ENCODE data around the gene B3GALT5. TPM values are rescaled to one million over a fixed set of nuclear protein-coding genes. Genes with fewer than 3 reads are reported as not detected.

B3GALT5 gene
- total RNA-seq, 1 donor from 2014 or later, result 2.5 TPM

DNA sequence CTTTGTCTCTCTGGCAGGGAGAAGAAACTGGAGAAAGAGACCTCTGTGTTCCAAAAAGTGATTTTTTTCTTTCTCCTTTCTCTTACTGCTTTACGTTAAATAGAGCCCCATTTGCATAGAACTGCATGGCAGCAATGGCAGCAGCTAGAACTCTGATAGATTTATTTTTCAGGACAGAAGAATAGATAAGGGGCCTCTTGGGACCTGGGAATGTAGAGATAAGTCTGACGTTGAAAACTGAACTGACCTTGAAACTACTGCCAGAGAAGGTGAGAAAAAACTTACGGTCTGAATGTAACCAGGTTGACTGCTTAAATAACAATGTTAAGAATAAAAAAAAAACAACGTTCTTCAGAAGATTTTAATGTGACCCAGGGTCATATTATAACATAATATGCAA, 25.4 kb upstream of the B3GALT5 start:
- DNase-seq (ENCODE audit: low read depth) (no peak), FAIRE-seq (no peak)
- Histone ChIP-seq H3K36me3 (ENCODE audit: insufficient read depth, low read length) (no peaks in the 10 kb centered on the region), H3K27ac (ENCODE audit: low read depth, low read length) (no peak overlapping the region), H3K4me1 (ENCODE audit: insufficient read depth, low read length) (no peaks in the 10 kb centered on the region), H3K79me2 (ENCODE audit: insufficient read depth, low read length) (no peaks in the 10 kb centered on the region), H3K4me3 (ENCODE audit: insufficient read depth, low read depth, low read length) (no peak overlapping the region), H3K9me3 (ENCODE audit: insufficient read depth, low read depth, low read length) (no peaks in the 10 kb centered on the region), H4K20me1 (ENCODE audit: insufficient read depth, low read length) (no peaks in the 10 kb centered on the region), H2AFZ (ENCODE audit: low read depth, low read length) (no peak overlapping the region), H3K4me2 (ENCODE audit: low read length) (no peak overlapping the region), H3K27me3 (ENCODE audit: insufficient read depth, low read length) (no peaks in the 10 kb centered on the region), H3K9ac (ENCODE audit: low read length) (no peak overlapping the region)
- Mint-ChIP-seq H3K9me3 (ENCODE audit: unreplicated experiment) (peaks cover 3% of the 10 kb centered on the region), H3K4me1 (ENCODE audit: low read depth, unreplicated experiment) (no peaks in the 10 kb centered on the region), H3K27ac (ENCODE audit: unreplicated experiment) (no peak overlapping the region), H3K36me3 (ENCODE audit: low read depth, unreplicated experiment) (no peaks in the 10 kb centered on the region), H3K4me3 (ENCODE audit: unreplicated experiment) (no peak overlapping the region), H3K27me3 (ENCODE audit: low read depth, unreplicated experiment) (no peaks in the 10 kb centered on the region)
- no peak for TF ChIP-seq EZH2 (IDR thresholded peaks at IDR 0.05; ENCODE audit: insufficient read depth, low read length)

DNA sequence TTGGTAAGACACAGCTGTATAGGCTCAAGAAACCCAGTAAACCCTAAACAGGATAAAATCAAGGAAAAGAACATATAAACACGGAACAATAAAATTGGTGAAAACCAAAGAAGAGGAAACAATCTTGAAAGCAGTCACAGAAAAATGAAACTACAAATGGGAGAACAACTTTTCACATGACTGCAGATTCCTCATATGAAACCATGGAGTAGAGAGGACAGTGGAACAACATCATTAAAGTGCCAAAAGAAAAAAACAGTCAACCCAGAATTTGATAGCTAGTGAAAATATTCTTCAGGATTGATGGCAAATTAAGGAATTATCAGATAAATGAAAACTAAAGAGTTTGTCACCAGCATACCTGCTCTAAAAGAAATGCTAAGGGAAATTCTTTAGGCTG, 23.9 kb upstream of the B3GALT5 start:
- DNase-seq (ENCODE audit: low read depth) (no peak), FAIRE-seq (no peak)
- no peaks in the 10 kb centered on the region for H3K36me3 Mint-ChIP-seq (ENCODE audit: low read depth, unreplicated experiment)

DNA sequence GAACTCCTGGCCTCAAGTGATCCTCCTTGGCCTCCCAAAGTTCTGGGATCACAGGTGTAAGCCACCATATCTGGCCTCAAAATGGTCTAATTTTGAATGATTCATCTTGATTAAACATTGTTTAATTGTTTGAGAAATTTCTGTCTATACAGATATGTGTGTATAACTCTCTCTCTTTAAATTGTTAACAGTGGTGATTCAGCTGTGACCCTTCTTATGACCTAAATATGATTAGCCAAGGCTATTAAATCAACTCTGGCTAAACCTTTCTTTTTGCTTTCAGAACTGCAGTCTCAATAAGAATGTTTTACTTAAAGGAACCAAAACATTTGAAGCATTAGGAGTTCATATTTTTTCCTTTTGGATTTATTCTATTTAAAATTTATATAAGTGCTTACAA, 19.2 kb upstream of the B3GALT5 start:
- Histone ChIP-seq H3K4me1 (ENCODE audit: insufficient read depth, low read length) (no peaks in the 10 kb centered on the region), H3K27ac (ENCODE audit: low read depth, low read length) (no peak overlapping the region), H3K9me3 (ENCODE audit: insufficient read depth, low read depth, low read length) (no peaks in the 10 kb centered on the region), H2AFZ (ENCODE audit: low read depth, low read length) (no peak overlapping the region), H4K20me1 (ENCODE audit: insufficient read depth, low read length) (no peaks in the 10 kb centered on the region), H3K27me3 (ENCODE audit: insufficient read depth, low read length) (no peaks in the 10 kb centered on the region), H3K9ac (ENCODE audit: low read length) (no peak overlapping the region), H3K36me3 (ENCODE audit: insufficient read depth, low read length) (no peaks in the 10 kb centered on the region), H3K4me2 (ENCODE audit: low read length) (no peak overlapping the region), H3K79me2 (ENCODE audit: insufficient read depth, low read length) (no peaks in the 10 kb centered on the region), H3K4me3 (ENCODE audit: insufficient read depth, low read depth, low read length) (no peak overlapping the region)
- Mint-ChIP-seq H3K9me3 (ENCODE audit: unreplicated experiment) (peaks cover 10% of the 10 kb centered on the region), H3K27ac (ENCODE audit: unreplicated experiment) (no peak overlapping the region), H3K36me3 (ENCODE audit: low read depth, unreplicated experiment) (no peaks in the 10 kb centered on the region), H3K27me3 (ENCODE audit: low read depth, unreplicated experiment) (no peaks in the 10 kb centered on the region), H3K4me1 (ENCODE audit: low read depth, unreplicated experiment) (no peaks in the 10 kb centered on the region), H3K4me3 (ENCODE audit: unreplicated experiment) (no peak overlapping the region)
- no peak for FAIRE-seq
- TF ChIP-seq, protein P1, sequence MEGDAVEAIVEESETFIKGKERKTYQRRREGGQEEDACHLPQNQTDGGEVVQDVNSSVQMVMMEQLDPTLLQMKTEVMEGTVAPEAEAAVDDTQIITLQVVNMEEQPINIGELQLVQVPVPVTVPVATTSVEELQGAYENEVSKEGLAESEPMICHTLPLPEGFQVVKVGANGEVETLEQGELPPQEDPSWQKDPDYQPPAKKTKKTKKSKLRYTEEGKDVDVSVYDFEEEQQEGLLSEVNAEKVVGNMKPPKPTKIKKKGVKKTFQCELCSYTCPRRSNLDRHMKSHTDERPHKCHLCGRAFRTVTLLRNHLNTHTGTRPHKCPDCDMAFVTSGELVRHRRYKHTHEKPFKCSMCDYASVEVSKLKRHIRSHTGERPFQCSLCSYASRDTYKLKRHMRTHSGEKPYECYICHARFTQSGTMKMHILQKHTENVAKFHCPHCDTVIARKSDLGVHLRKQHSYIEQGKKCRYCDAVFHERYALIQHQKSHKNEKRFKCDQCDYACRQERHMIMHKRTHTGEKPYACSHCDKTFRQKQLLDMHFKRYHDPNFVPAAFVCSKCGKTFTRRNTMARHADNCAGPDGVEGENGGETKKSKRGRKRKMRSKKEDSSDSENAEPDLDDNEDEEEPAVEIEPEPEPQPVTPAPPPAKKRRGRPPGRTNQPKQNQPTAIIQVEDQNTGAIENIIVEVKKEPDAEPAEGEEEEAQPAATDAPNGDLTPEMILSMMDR (IDR thresholded peaks at IDR 0.05; ENCODE audit: insufficient read depth, low read depth, low read length), result no peak
- no peak for TF ChIP-seq EZH2 (IDR thresholded peaks at IDR 0.05; ENCODE audit: insufficient read depth, low read length)
- no peak for DNase-seq (ENCODE audit: low read depth)

More for the DNA sequence above, 23.9 kb upstream of the B3GALT5 start:
- H3K9me3 ChIP-seq (ENCODE audit: insufficient read depth, low read depth, low read length), result no peaks in the 10 kb centered on the region
- H3K4me2 ChIP-seq (ENCODE audit: low read length), result no peak overlapping the region
- H3K4me3 Mint-ChIP-seq (ENCODE audit: unreplicated experiment), result no peak overlapping the region
- no peaks in the 10 kb centered on the region for H3K27me3 ChIP-seq (ENCODE audit: insufficient read depth, low read length)
- H3K27ac Mint-ChIP-seq (ENCODE audit: unreplicated experiment), result no peak overlapping the region
- no peak overlapping the region for H3K27ac ChIP-seq (ENCODE audit: low read depth, low read length)
- H3K27me3 Mint-ChIP-seq (ENCODE audit: low read depth, unreplicated experiment), result no peaks in the 10 kb centered on the region
- H3K9me3 Mint-ChIP-seq (ENCODE audit: unreplicated experiment), result peaks cover 3% of the 10 kb centered on the region
- H3K9ac ChIP-seq (ENCODE audit: low read length), result no peak overlapping the region
- TF ChIP-seq, protein P1 (IDR thresholded peaks at IDR 0.05; ENCODE audit: insufficient read depth, low read depth, low read length), result no peak
- no peak for TF ChIP-seq EZH2 (IDR thresholded peaks at IDR 0.05; ENCODE audit: insufficient read depth, low read length)
- no peak overlapping the region for H2AFZ ChIP-seq (ENCODE audit: low read depth, low read length)
- H3K79me2 ChIP-seq (ENCODE audit: insufficient read depth, low read length), result no peaks in the 10 kb centered on the region
- H3K36me3 ChIP-seq (ENCODE audit: insufficient read depth, low read length), result no peaks in the 10 kb centered on the region
- H3K4me3 ChIP-seq (ENCODE audit: insufficient read depth, low read depth, low read length), result no peak overlapping the region
- no peaks in the 10 kb centered on the region for H3K4me1 Mint-ChIP-seq (ENCODE audit: low read depth, unreplicated experiment)
- no peaks in the 10 kb centered on the region for H4K20me1 ChIP-seq (ENCODE audit: insufficient read depth, low read length)
- no peaks in the 10 kb centered on the region for H3K4me1 ChIP-seq (ENCODE audit: insufficient read depth, low read length)
